Spinal cord (tissue), 10 donors: ENCODE results near the gene COL25A1. TPM values are rescaled to one million over a fixed set of nuclear protein-coding genes. Genes with fewer than 3 reads are reported as not detected.

Experiments
- DNase-seq, 6 donors: peaks; one replicate each; pipeline versions ENCODE4 v3.0.0 to v3.0.0-alpha.2; 2013 to 2015; ENCODE audit warnings: low spot score in 6 of 6, low read depth in 4 of 6
- H3K27ac ChIP-seq: one replicate; pipeline ENCODE4 v1.5.1; 2013; ENCODE audit warnings: low read depth, low read length, control low read depth
- H3K27me3 ChIP-seq: one replicate; pipeline ENCODE4 v1.6.1; 2013; ENCODE audit warnings: low read length; ENCODE audit not compliant: control insufficient read depth, insufficient read depth
- H3K36me3 ChIP-seq: one replicate; pipeline ENCODE4 v1.6.1; 2013; ENCODE audit warnings: low read length; ENCODE audit not compliant: control insufficient read depth, insufficient read depth
- H3K4me1 ChIP-seq: one replicate; pipeline ENCODE4 v1.6.1; 2013; ENCODE audit warnings: low read length; ENCODE audit not compliant: control insufficient read depth, insufficient read depth
- H3K4me3 ChIP-seq: one replicate; pipeline ENCODE4 v1.5.1; 2013; ENCODE audit warnings: low read depth, low read length, control low read depth
- H3K9me3 ChIP-seq: one replicate; pipeline ENCODE4 v1.6.1; 2013; ENCODE audit warnings: low read length; ENCODE audit not compliant: control insufficient read depth, insufficient read depth
- WGBS: methylation state at CpG from one replicate; pipeline ENCODE4 v1.1.5; 2013; ENCODE audit warnings: missing lambda C conversion rate; ENCODE audit not compliant: insufficient coverage; 5-methylcytosine and 5-hydroxymethylcytosine counted together
- long read RNA-seq, 4 donors: transcript quantifications; one replicate each; lab custom pipeline, GENCODE V29; 2026
- polyA plus RNA-seq, 2 donors: library from polyadenylated mRNA; unstranded; fragments of 120-200 nt; gene quantifications; one replicate each; pipeline ENCODE4 v1.2.1, GENCODE V29; 2013; ENCODE audit not compliant: insufficient read length in 2 of 2
- total RNA-seq, 2 donors: library from RNA; depleted of rRNA in 1 of 2; stranded (reverse); fragments of 120-200 nt in 1 of 2; fragments of >200 nt in 1 of 2; gene quantifications; one replicate each; pipeline versions ENCODE4 v1.2.3 to v1.2.4, GENCODE V29; 2013 to 2014
- donor health status: healthy.

COL25A1 gene
- total RNA-seq (10 to 100 TPM in 1 of 2 donors, 1 to 10 TPM in 1; 9.3 to 33.6 TPM), polyA plus RNA-seq (10 to 100 TPM; 12.1 to 14.7 TPM)
- long read RNA-seq, donor 1: 0 reads
- long read RNA-seq, donor 2: 0 reads
- long read RNA-seq, donor 3: 0 reads
- long read RNA-seq, donor 4: 0 reads

DNA sequence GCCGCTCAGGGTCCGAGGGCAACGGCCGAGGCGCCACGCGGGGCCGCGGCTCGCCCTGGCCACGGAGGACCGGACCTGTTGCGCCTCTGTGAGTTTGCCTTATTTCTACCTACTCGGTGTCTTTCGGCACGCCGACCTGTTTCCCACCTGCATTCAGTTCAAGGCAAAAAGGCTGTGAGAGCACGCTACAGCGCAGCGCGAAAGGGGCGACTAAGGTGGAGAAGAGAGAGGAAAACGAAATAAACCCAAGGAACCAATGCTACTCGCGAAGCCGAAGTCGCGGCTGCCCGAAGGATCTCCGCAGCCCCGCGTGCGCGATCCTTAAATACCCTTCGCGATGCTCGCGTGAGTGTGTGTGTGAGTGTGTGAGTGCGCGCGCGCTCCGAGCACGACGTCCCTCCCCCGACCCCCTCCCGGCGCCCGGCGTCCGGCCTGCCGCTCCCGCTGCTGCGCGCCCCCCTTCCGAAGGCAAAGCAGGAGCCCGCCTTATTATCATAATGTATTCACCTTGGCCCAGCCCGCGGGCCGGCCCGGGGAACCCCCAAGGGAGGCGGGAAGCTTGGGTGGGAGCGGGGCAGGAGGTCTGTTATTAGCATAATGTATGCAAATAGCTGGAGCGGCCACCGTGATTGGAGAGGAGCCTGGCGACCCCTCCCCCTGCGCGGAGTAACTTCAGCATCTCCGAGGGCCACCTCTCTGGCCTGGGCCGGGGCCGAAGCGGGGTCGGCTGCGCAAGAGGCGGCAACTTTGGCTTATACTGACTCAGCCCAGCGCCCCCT, at the start of gene COL25A1:
Gene COL25A1, minus strand, starts transcription at position 298 of the 779 bp plus-strand sequence.
- H3K27ac ChIP-seq: peak within 1 kb of the TSS; percentile 37
- WGBS: under 1% methylated on average over 56 of the region's 76 CpGs
- H3K4me3 ChIP-seq: peak within 1 kb of the TSS; percentile 72
- DNase-seq: peak; percentile 47 to 93 (median 64)
- H3K36me3 ChIP-seq: no peaks in the 10 kb centered on the region
- H3K9me3 ChIP-seq: no peaks in the 10 kb centered on the region
- peaks cover 17% of the 10 kb centered on the region for H3K4me1 ChIP-seq
- peaks cover 17% of the 10 kb centered on the region for H3K27me3 ChIP-seq

DNA sequence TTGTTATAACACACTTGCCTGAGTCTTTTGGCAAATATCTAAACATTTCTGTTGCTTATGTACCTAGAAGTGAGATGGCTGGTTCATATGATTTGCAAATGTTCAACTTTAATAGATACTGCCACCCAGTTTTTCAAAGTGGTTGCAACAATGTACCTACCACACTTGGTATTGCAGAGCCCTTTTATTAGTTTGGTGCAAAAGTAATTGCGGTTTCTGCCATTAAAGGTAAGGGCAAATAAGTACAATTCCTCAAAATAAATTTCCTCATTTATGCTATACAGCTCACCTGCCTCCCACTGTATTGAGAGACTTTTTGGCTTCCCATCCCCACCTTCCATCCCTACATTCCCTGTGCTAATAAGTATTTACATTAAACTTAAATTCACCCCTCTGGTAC, 47.7 kb upstream of the COL25A1 start:
- WGBS: no CpG with 5 or more reads among the region's 1 CpG
- no peak for DNase-seq
- Histone ChIP-seq H3K27ac (no peak overlapping the region), H3K27me3 (no peaks in the 10 kb centered on the region), H3K4me1 (no peaks in the 10 kb centered on the region), H3K9me3 (peaks cover 4% of the 10 kb centered on the region), H3K4me3 (no peak overlapping the region), H3K36me3 (no peaks in the 10 kb centered on the region)

- no peak overlapping the region for H3K4me3 ChIP-seq
- H3K27ac ChIP-seq: no peak overlapping the region
- H3K27me3 ChIP-seq: no peaks in the 10 kb centered on the region
- no peaks in the 10 kb centered on the region for H3K9me3 ChIP-seq
- 81% methylated on average over 8 of the region's 10 CpGs for WGBS
- H3K36me3 ChIP-seq: no peaks in the 10 kb centered on the region
- no peaks in the 10 kb centered on the region for H3K4me1 ChIP-seq
- DNase-seq: no peak
Observed at GRCh38 chr4:109334129-109335105, 32.0 kb upstream of the COL25A1 start.

DNA sequence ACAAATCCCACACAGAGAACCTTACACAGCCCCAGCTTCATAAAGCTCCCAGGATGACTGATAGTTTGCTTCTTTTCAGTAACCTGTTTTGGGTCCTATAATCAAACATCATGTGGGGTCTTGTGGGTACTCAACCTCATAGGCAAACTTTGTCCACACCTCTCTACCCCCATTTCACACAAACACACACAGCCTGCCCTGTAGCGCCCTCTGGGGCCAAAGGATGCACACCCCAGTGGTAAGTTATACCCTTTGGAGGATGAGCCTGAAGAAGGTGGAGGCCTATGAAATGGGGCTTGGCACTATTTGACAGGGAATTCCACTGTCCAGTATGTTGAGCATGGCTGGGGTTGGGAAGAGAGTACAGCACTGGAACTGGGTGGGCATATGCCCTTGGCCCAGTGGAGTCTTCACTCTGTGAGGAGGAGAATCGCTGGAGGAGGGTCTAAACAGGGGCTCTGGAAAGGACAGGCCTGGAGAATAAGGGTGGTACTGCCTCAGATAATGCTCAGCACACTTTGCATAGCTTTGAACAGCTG, 30.5 kb upstream of the COL25A1 start:
- no peak for DNase-seq
- Histone ChIP-seq H3K4me1 (no peaks in the 10 kb centered on the region), H3K36me3 (no peaks in the 10 kb centered on the region), H3K27me3 (no peaks in the 10 kb centered on the region), H3K4me3 (no peak overlapping the region), H3K9me3 (no peaks in the 10 kb centered on the region), H3K27ac (no peak overlapping the region)
- WGBS: 86% methylated on average over 1 of the region's 2 CpGs

- Histone ChIP-seq H3K36me3 (no peaks in the 10 kb centered on the region), H3K9me3 (peaks cover 5% of the 10 kb centered on the region), H3K27me3 (no peaks in the 10 kb centered on the region), H3K27ac (no peak overlapping the region), H3K4me3 (no peak overlapping the region), H3K4me1 (no peaks in the 10 kb centered on the region)
- no peak for DNase-seq
- no CpG with 5 or more reads among the region's 2 CpGs for WGBS
Observed at GRCh38 chr4:109327641-109328040, 25.2 kb upstream of the COL25A1 start.

GRCh38 chr4:109325698-109326097, 23.2 kb upstream of the COL25A1 start:
- WGBS: 93% methylated on average over 2 of the region's 2 CpGs
- no peak overlapping the region for H3K27ac ChIP-seq

GRCh38 chr4:109323348-109323747, 20.9 kb upstream of the COL25A1 start:
- H3K36me3 ChIP-seq: no peaks in the 10 kb centered on the region
- no peaks in the 10 kb centered on the region for H3K4me1 ChIP-seq
- no peak overlapping the region for H3K4me3 ChIP-seq
- no peak overlapping the region for H3K27ac ChIP-seq
- no peaks in the 10 kb centered on the region for H3K27me3 ChIP-seq
- H3K9me3 ChIP-seq: peaks cover 9% of the 10 kb centered on the region
- DNase-seq: no peak

More at GRCh38 chr4:109325698-109326097, 23.2 kb upstream of the COL25A1 start:
- H3K4me3 ChIP-seq: no peak overlapping the region
- H3K4me1 ChIP-seq: no peaks in the 10 kb centered on the region
- no peak for DNase-seq
- no peaks in the 10 kb centered on the region for H3K36me3 ChIP-seq
- H3K27me3 ChIP-seq: no peaks in the 10 kb centered on the region
- peaks cover 5% of the 10 kb centered on the region for H3K9me3 ChIP-seq

GRCh38 chr4:109321232-109321631, 18.8 kb upstream of the COL25A1 start:
- peaks cover 9% of the 10 kb centered on the region for H3K9me3 ChIP-seq
- H3K27me3 ChIP-seq: no peaks in the 10 kb centered on the region
- WGBS: no CpG with 5 or more reads among the region's 1 CpG
- no peak for DNase-seq
- H3K4me1 ChIP-seq: no peaks in the 10 kb centered on the region
- H3K36me3 ChIP-seq: no peaks in the 10 kb centered on the region
- H3K4me3 ChIP-seq: no peak overlapping the region
- H3K27ac ChIP-seq: no peak overlapping the region

DNA sequence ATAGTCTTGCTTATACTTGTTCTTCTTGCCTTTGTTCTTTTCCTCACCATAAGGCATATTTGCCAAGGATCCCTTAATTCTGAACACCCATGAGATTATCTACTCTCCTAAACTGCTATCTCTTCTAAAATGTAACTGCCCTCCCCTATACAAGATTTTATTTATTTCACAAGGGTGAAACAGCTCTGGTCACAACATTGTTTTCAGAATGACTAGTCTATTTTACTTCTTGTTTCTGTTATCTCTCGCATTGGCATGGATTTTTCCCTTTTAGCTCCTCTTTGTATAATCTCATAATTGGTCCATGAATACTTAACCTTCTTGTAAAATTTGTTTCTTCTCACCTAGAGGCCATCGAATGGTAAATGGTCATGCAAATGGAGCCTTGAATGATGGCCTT, 17.2 kb upstream of the COL25A1 start:
- Histone ChIP-seq H3K4me3 (no peak overlapping the region), H3K4me1 (no peaks in the 10 kb centered on the region), H3K9me3 (peaks cover 9% of the 10 kb centered on the region), H3K27me3 (no peaks in the 10 kb centered on the region), H3K27ac (no peak overlapping the region), H3K36me3 (no peaks in the 10 kb centered on the region)
- WGBS: 86% methylated on average over 1 of the region's 2 CpGs
- no peak for DNase-seq
